ENCODE data around the gene CYGB. TPM values are rescaled to one million over a fixed set of nuclear protein-coding genes. Genes with fewer than 3 reads are reported as not detected.

The CYGB gene
- total and polyA plus RNA-seq, 2 of the 13 experiments (the other 11 are each of a cell fraction or from before 2014, with no cell fraction given): 18.9 to 27.1 TPM

GRCh38 chr17:76567634-76568432, 30.3 kb upstream of the CYGB start (continued):
- TF ChIP-seq ZNF276 (CRISPR knock-in tag; IDR thresholded peaks at IDR 0.05; ENCODE audit: low read depth) (0 out of 2 replicates have a peak, but pooled peaks have one; percentile 25), ZNF17 (CRISPR knock-in tag; IDR thresholded peaks at IDR 0.05) (no peak), SRSF4 (IDR thresholded peaks at IDR 0.05; ENCODE audit: low read depth, low read length, poor library complexity, severe bottlenecking) (no peak), ZNF446 (CRISPR knock-in tag; IDR thresholded peaks at IDR 0.05) (no peak), ATF1 (CRISPR knock-in tag; IDR thresholded peaks at IDR 0.05) (no peak), GRHL1 (CRISPR knock-in tag; conservative IDR thresholded peaks at IDR 0.05) (no peak), SALL2 (CRISPR knock-in tag; IDR thresholded peaks at IDR 0.05) (0 out of 2 replicates have a peak, but pooled peaks have one; percentile 24), TMF1 (CRISPR knock-in tag; IDR thresholded peaks at IDR 0.05; ENCODE audit: low read depth) (0 out of 2 replicates have a peak, but pooled peaks have one; percentile 43), ZZZ3 (CRISPR knock-in tag; IDR thresholded peaks at IDR 0.05; ENCODE audit: borderline replicate concordance) (no peak), ZFP36L1 (CRISPR knock-in tag; IDR thresholded peaks at IDR 0.05) (no peak), SMC3 (IDR thresholded peaks at IDR 0.05; ENCODE audit: low read length) (no peak), ZNF703 (CRISPR knock-in tag; IDR thresholded peaks at IDR 0.05; ENCODE audit: borderline replicate concordance) (no peak), MAFK (conservative IDR thresholded peaks at IDR 0.05 in 1 of 2, IDR thresholded peaks at IDR 0.05 in 1 of 2; ENCODE audit: low read length in 2 of 2) (no peak), ZNF12 (CRISPR knock-in tag; IDR thresholded peaks at IDR 0.05) (no peak), ZNF274 (CRISPR knock-in tag; IDR thresholded peaks at IDR 0.05) (no peak), ZNF34 (CRISPR knock-in tag; IDR thresholded peaks at IDR 0.05; ENCODE audit: borderline replicate concordance) (peak; percentile 84; the same call in 1 of the 2 replicates), SNAPC2 (CRISPR knock-in tag; IDR thresholded peaks at IDR 0.05) (no peak), ZNF580 (CRISPR knock-in tag; IDR thresholded peaks at IDR 0.05; ENCODE audit: borderline replicate concordance, low read depth) (no peak), JDP2 (CRISPR knock-in tag; IDR thresholded peaks at IDR 0.05; ENCODE audit: borderline replicate concordance) (no peak)
- TF ChIP-seq, protein P1, sequence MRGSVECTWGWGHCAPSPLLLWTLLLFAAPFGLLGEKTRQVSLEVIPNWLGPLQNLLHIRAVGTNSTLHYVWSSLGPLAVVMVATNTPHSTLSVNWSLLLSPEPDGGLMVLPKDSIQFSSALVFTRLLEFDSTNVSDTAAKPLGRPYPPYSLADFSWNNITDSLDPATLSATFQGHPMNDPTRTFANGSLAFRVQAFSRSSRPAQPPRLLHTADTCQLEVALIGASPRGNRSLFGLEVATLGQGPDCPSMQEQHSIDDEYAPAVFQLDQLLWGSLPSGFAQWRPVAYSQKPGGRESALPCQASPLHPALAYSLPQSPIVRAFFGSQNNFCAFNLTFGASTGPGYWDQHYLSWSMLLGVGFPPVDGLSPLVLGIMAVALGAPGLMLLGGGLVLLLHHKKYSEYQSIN (CRISPR knock-in tag; IDR thresholded peaks at IDR 0.05; ENCODE audit: borderline replicate concordance): no peak
- TF ChIP-seq, protein P2, sequence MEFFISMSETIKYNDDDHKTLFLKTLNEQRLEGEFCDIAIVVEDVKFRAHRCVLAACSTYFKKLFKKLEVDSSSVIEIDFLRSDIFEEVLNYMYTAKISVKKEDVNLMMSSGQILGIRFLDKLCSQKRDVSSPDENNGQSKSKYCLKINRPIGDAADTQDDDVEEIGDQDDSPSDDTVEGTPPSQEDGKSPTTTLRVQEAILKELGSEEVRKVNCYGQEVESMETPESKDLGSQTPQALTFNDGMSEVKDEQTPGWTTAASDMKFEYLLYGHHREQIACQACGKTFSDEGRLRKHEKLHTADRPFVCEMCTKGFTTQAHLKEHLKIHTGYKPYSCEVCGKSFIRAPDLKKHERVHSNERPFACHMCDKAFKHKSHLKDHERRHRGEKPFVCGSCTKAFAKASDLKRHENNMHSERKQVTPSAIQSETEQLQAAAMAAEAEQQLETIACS (CRISPR knock-in tag; IDR thresholded peaks at IDR 0.05): no peak
- TF ChIP-seq, protein P3, sequence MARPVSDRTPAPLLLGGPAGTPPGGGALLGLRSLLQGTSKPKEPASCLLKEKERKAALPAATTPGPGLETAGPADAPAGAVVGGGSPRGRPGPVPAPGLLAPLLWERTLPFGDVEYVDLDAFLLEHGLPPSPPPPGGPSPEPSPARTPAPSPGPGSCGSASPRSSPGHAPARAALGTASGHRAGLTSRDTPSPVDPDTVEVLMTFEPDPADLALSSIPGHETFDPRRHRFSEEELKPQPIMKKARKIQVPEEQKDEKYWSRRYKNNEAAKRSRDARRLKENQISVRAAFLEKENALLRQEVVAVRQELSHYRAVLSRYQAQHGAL (CRISPR knock-in tag; IDR thresholded peaks at IDR 0.05; ENCODE audit: not compliant biosample characterization): no peak
